ENCODE results near the gene PAEP.

DNA sequence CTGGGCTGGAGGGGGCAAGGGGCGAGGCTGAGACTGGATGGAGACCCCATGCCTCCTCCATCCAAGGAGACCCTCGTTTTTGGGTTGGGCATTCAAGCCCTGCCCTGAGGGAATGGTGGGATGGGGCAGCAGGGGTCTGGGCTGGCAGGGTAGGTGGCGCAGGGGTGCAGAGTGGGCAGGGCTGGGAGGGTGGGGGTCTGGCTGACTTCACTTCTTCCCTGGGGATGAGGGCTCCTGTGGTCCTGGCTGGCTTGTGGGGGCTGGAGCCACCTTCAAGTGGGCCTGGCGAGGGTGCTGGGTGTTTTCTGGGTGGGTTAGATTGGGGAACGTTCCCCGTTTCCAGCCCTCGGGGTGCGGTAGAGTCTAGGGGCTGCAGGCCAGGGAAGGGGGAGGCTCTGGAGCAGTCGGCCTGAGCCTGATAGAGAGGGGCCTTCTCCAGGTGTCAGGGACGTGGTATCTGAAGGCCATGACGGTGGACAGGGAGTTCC lies 39.9 kb upstream of the PAEP start:
- TF ChIP-seq EP300 (IDR thresholded peaks at IDR 0.05) (no peak), POLR2A (IDR thresholded peaks at IDR 0.05) (no peak)
- TF ChIP-seq, protein P1, sequence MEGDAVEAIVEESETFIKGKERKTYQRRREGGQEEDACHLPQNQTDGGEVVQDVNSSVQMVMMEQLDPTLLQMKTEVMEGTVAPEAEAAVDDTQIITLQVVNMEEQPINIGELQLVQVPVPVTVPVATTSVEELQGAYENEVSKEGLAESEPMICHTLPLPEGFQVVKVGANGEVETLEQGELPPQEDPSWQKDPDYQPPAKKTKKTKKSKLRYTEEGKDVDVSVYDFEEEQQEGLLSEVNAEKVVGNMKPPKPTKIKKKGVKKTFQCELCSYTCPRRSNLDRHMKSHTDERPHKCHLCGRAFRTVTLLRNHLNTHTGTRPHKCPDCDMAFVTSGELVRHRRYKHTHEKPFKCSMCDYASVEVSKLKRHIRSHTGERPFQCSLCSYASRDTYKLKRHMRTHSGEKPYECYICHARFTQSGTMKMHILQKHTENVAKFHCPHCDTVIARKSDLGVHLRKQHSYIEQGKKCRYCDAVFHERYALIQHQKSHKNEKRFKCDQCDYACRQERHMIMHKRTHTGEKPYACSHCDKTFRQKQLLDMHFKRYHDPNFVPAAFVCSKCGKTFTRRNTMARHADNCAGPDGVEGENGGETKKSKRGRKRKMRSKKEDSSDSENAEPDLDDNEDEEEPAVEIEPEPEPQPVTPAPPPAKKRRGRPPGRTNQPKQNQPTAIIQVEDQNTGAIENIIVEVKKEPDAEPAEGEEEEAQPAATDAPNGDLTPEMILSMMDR (IDR thresholded peaks at IDR 0.05), result no peak
